ENCODE measurements around the gene FAM72D.
"Not testable (repeated sequence)": the region's sequence is repeated elsewhere in the genome, so short reads cannot be mapped to it uniquely, and the experiment has no call there.

The FAM72D gene

GRCh38 chr1:145125112-145125511 lies 29.3 kb downstream of the FAM72D start:
- CTCF ChIA-PET; H3K27ac ChIP-seq; DNase-seq (ENCODE audit: low spot score); POLR2A ChIA-PET (ENCODE audit: low non-redundant PET): not testable (repeated sequence)

GRCh38 chr1:145127144-145127543 lies 31.4 kb downstream of the FAM72D start:
- POLR2A ChIA-PET (ENCODE audit: low non-redundant PET); CTCF ChIA-PET; DNase-seq (ENCODE audit: low spot score); H3K27ac ChIP-seq: not testable (repeated sequence)

- CTCF ChIA-PET; H3K27ac ChIP-seq; DNase-seq (ENCODE audit: low spot score); POLR2A ChIA-PET (ENCODE audit: low non-redundant PET): not testable (repeated sequence)
These were observed 33.1 kb downstream of the FAM72D start for GRCh38 chr1:145128697-145129469.

GRCh38 chr1:145134476-145134875 lies 38.7 kb downstream of the FAM72D start:
- CTCF ChIA-PET; H3K27ac ChIP-seq; DNase-seq (ENCODE audit: low spot score); POLR2A ChIA-PET (ENCODE audit: low non-redundant PET): not testable (repeated sequence)

GRCh38 chr1:145140549-145140948 lies 44.8 kb downstream of the FAM72D start:
- H3K27ac ChIP-seq; DNase-seq (ENCODE audit: low spot score); CTCF ChIA-PET; POLR2A ChIA-PET (ENCODE audit: low non-redundant PET): not testable (repeated sequence)

GRCh38 chr1:145144264-145144913 lies 48.6 kb downstream of the FAM72D start:
- DNase-seq (ENCODE audit: low spot score); CTCF ChIA-PET; H3K27ac ChIP-seq; POLR2A ChIA-PET (ENCODE audit: low non-redundant PET): not testable (repeated sequence)

- POLR2A ChIA-PET (ENCODE audit: low non-redundant PET); H3K27ac ChIP-seq; CTCF ChIA-PET; DNase-seq (ENCODE audit: low spot score): not testable (repeated sequence)
These were observed 50.5 kb downstream of the FAM72D start for GRCh38 chr1:145146308-145146707.

- H3K27ac ChIP-seq; DNase-seq (ENCODE audit: low spot score); CTCF ChIA-PET; POLR2A ChIA-PET (ENCODE audit: low non-redundant PET): not testable (repeated sequence)
These were observed 51.4 kb downstream of the FAM72D start for GRCh38 chr1:145147172-145147571.

GRCh38 chr1:145155421-145155820 lies 59.6 kb downstream of the FAM72D start:
- H3K27ac ChIP-seq; POLR2A ChIA-PET (ENCODE audit: low non-redundant PET); CTCF ChIA-PET; DNase-seq (ENCODE audit: low spot score): not testable (repeated sequence)

GRCh38 chr1:145155873-145156272 lies 60.1 kb downstream of the FAM72D start:
- POLR2A ChIA-PET (ENCODE audit: low non-redundant PET); H3K27ac ChIP-seq; CTCF ChIA-PET; DNase-seq (ENCODE audit: low spot score): not testable (repeated sequence)

GRCh38 chr1:145156891-145157610 lies 61.3 kb downstream of the FAM72D start:
- DNase-seq (ENCODE audit: low spot score); POLR2A ChIA-PET (ENCODE audit: low non-redundant PET); CTCF ChIA-PET; H3K27ac ChIP-seq: not testable (repeated sequence)

- DNase-seq (ENCODE audit: low spot score); H3K27ac ChIP-seq; POLR2A ChIA-PET (ENCODE audit: low non-redundant PET); CTCF ChIA-PET: not testable (repeated sequence)
These were observed 61.9 kb downstream of the FAM72D start for GRCh38 chr1:145157715-145158114.

GRCh38 chr1:145161046-145161752 lies 65.4 kb downstream of the FAM72D start:
- H3K27ac ChIP-seq; DNase-seq (ENCODE audit: low spot score); POLR2A ChIA-PET (ENCODE audit: low non-redundant PET); CTCF ChIA-PET: not testable (repeated sequence)
